GM19328 (cell line): Measurements from ENCODE around the gene TEX264.
"Not testable (repeated sequence)": the region's sequence is repeated elsewhere in the genome, so short reads cannot be mapped to it uniquely, and the experiment has no call there.

Experiments used
- ATAC-seq: cut with Tn5 transposase; IDR thresholded peaks from one replicate; pipeline ENCODE4 v1.9.1; 2021; ENCODE audit warnings: mild to moderate bottlenecking, moderate library complexity; ENCODE audit not compliant: unreplicated experiment

The TEX264 gene, protein sequence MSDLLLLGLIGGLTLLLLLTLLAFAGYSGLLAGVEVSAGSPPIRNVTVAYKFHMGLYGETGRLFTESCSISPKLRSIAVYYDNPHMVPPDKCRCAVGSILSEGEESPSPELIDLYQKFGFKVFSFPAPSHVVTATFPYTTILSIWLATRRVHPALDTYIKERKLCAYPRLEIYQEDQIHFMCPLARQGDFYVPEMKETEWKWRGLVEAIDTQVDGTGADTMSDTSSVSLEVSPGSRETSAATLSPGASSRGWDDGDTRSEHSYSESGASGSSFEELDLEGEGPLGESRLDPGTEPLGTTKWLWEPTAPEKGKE

DNA sequence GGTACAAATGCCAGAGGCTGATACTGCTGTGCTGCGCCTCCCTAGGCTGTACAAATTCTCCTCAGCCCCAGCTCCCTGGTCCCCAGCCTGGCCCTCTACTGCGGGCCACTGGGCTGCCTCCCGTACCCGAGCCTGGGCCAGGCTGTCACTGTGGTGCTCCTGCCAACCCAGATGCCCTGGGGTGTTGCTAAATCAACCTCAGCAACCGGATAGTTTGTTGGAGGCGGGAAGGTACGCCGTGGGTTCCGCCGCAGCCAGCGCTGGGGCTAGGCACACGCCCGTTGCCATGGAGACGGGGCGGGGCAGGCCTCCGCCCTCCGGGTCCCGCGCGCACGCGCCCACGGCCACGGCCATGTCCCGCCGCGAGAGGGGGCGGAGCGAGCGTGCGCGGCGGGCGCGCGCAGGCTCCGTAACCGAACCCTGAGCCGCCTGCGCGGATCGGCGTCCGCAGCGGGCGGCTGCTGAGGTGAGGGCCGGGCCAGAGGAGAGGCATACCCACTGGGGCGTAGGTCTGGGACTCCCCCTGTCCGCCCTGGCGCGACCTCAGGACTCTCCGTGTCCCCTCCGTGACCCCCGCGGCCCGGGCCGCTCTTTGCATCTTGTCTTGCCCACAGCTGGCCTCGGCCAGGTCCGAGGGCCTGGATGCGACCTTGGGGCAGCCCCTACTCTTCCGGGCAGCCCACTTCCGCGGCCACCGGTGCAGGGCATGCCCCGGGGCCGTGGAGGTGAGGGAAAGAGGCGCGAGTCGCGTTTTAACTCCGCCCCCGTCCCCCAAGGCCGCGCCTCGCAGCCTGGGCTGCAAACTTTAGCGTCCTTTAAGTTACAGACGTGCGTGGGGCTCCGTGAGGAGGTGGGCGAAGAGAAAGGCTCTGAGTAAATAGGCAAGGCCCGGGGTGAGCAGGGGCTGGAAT is at the start of gene TEX264:
Gene TEX264 (plus strand): TSS at position 430 of the 911 bp plus-strand sequence. CDS start 3,053 bp downstream, outside the sequence.
- peak; percentile 73 for ATAC-seq

DNA sequence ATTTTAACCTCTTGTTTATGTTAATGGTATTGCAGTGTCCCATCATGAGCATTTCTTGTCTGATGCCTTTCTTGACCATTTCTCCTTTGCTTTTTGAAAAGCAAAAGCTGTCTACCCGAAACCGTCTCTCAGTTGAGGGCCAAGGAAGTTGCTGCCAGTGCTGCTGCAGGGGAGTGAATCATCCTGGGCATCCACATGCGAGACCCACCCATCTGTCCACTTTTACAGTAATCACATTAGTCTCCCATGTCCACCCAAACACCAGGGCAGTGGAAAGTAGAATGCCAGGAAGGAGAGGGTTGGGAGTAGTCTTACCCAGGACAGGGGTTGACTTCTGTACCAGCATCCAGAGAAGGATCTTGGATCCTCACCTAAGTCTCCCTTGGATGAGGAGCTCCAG is 48.6 kb upstream of the TEX264 start:
- no peak for ATAC-seq

DNA sequence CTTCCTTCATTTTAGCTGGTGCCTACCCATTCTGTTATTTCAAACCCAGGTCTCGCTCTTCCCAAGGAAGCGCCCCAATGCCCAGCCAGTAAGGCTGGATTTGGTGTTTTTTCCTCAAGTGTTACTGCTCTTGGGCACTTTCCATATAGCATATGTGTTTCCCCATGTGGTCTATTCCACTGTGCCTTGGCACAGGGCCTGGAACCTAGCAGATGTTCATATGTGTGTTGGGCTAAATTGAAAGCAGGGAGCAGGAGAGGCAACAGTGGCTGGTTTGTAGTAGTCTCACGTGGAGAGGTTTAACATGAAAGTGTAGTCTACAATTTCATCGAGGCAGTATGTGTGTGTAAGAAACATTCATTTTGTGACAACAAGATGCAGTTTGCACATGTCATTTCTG is 48.2 kb upstream of the TEX264 start:
- ATAC-seq, result no peak

DNA sequence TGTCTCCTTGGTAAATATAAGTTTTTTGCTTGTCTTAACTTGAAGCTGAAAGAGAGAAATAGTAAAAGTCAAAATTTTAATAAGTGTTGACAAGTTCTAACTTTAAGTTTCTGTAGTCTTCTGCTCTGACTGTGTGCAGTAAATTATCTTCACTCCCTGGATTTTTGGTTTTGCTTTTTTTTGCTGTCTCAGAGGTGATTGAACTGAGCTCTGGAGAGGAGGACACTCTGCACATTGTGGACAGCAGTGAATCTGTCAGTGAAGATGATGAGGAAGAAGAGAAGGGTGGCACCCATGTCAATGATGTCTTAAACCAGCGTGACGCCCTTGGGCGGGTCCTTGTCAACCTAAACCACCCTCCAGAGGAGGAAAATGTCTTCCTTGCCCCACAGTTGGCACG is 40.5 kb upstream of the TEX264 start:
- no peak for ATAC-seq

DNA sequence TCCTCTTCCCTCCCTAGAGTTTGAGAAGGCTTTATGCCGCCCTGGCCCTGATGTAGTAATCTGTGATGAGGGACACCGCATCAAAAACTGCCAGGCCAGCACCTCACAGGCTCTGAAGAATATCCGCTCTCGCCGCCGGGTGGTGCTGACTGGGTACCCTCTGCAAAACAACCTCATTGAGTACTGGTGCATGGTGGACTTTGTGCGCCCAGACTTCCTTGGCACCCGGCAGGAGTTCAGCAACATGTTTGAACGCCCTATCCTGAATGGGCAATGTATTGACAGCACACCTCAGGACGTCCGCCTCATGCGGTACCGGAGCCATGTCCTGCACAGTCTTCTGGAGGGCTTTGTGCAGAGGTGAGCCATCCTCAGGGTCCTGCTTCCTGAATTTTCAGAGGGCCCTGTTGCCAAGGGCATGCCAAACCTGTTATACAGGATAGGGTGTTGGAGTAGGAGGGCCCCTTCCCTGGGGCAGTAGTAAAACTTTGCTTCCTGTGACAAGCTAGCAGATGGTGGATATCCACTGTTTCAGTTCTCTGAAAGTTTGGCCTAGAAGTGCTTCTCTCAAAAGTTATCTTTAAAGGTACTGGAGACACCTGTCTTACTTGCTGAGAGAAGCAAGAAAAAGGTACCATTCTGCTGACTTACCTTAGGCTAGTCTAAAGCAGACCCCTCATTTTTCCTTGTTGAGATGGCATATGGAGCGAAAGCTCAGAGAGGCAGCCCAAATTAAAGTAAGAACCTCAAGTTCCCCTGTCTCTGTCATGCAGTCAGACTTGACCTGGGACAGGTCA is 33.7 kb upstream of the TEX264 start:
- no peak for ATAC-seq

DNA sequence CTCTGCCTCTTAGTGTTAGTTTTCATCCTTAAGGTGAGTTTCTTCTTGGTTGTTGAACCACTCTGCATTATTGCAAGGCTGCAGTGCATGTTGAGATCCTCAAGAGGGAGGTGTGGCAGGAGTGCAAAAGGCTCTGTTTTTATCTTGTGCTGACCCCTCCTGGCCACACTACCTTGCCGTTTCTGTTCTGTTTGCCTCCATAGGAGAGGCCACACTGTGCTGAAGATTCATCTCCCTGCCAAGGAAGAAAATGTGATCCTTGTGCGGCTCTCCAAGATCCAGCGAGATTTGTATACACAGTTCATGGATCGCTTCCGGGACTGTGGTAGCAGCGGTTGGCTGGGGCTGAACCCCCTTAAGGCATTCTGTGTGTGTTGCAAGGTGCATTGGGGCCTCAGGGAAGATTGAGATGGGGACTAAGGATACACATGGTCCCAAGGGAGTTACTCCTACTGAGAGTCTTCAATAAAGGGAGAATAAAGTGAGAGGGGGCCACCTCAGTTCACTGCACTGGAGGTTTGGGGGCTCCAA is 33.0 kb upstream of the TEX264 start:
- ATAC-seq, result peak; percentile 60

DNA sequence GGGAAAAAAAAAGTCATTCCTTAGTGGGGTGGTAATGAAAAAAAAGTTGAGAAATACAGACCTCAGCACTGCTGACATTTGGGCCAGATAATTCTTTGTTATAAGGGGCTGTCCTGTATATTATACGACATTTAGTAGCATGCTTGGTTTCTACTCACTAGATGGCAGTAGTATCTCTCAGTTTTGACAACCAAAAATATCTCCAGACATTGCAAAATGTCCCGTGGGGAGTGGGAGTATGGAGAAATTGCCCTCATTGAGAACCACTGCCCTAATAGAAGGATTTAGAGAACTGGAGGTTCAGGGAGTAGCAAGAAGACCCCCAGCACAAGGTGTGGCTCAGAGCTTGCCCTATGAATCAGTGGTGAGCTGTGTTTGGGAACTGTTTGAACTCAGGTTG is 28.6 kb upstream of the TEX264 start:
- no peak for ATAC-seq

DNA sequence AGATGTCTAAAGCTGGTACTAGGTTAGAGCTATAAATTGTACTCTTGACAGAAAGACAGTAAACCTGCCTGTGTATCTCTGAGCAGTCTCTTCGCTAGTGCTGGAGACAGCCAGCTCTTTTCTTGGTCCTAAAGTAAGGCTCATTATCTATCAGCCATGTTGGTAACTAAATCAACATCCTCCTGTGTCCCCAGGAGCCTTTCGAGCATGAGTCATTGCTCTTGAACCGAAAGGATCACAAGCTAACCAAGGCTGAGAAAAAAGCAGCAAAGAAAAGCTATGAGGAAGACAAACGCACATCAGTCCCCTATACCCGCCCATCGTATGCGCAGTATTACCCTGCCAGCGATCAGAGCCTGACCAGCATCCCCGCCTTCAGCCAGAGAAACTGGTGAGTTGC is 25.0 kb upstream of the TEX264 start:
- no peak for ATAC-seq

DNA sequence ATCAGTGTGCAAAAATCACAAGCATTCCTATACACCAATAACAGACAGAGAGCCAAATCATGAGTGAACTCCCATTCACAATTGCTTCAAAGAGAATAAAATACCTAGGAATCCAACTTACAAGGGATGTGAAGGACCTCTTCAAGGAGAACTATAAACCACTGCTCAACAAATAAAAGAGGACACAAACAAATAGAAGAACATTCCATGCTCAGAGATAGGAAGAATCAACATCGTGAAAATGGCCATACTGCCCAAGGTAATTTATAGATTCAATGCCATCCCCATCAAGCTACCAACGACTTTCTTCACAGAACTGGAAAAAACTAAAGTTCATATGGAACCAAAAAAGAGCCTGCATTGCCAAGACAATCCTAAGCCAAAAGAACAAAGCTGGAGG is 18.9 kb upstream of the TEX264 start:
- ATAC-seq, result not testable (repeated sequence)

DNA sequence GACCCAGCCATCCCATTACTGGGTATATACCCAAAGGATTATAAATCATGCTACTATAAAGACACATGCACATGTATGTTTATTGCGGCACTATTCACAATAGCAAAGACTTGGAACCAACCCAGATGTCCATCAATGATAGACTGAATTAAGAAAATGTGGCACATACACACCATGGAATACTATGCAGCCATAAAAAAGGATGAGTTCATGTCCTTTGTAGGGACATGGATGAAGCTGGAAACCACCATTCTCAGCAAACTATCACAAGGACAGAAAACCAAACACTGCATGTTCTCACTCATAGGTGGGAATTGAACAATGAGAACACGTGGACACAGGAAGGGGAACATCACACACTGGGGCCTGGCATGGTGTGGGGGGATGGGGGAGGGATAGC is 17.6 kb upstream of the TEX264 start:
- not testable (repeated sequence) for ATAC-seq

DNA sequence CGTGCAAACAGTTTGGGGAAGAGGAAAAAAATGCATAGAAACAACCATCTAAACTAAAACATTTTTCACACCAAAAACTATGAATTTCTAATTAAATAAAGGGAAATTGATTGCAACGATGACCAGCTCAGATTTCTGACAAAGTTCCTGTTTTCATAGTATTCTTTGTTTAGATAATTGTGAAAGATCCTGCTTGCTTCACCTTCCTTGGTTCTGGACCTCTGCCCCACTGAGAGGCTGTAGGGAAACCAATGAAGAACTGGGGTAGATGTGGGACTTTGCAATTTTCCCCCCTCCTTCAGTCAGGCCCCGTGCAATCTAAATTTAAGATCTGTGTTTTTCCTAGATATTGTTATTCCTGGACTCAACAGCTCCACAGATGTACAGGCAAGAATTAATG is 13.8 kb upstream of the TEX264 start:
- no peak for ATAC-seq

DNA sequence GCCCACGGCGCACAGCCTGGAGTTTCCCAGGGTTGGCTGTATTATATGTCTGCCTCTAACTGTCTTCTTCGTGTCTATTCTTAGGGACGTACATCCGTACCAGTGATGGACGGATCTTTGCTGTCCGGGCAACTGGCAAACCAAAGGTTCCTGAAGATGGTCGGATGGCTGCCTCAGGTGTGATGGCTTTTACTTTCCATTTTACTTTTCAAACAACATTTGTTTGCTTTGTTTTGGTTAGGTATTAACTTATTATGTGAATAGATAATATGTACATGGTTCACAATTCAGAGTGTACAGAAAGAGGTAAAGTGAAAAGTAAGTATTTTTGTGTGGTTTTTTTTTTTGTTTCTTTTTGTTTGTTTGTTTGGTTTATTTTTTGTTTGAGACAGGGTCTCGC is 11.1 kb upstream of the TEX264 start:
- ATAC-seq, result no peak

DNA sequence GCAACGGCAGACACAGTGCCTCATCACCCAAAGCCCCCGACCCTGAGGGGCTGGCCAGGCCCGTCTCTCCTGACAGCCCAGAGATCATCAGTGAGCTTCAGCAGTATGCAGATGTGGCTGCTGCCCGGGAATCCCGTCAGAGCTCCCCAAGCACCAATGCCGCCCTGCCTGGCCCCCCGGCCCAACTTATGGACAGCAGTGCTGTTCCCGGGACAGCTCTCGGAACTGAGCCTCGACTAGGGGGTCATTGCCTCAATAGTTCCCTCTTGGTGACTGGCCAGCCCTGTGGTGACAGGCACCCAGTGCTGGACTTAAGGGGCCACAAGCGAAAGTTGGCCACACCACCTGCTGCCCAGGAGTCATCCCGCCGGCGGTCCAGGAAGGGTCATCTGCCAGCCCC is 8.6 kb upstream of the TEX264 start:
- no peak for ATAC-seq

DNA sequence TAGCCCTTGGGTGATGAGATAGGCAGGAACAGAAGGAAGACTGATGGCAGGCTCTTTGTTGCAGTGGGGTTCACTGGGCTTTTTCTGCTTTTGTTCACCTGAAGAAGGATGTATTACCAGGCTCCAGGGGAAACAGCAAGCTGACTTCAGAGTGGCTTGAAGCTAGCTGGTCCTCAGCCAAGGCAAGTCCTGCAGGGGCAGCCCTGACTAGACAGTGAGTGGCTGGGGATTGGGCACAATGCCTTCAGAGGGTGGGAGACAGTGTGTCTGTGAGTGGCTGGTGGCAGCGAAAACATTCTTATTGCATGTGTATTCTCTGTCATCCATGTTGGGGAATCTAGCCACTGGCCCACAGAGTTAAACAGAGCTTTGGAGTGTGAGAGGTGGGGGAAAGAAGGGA is 2.3 kb upstream of the TEX264 start:
- ATAC-seq, result no peak

DNA sequence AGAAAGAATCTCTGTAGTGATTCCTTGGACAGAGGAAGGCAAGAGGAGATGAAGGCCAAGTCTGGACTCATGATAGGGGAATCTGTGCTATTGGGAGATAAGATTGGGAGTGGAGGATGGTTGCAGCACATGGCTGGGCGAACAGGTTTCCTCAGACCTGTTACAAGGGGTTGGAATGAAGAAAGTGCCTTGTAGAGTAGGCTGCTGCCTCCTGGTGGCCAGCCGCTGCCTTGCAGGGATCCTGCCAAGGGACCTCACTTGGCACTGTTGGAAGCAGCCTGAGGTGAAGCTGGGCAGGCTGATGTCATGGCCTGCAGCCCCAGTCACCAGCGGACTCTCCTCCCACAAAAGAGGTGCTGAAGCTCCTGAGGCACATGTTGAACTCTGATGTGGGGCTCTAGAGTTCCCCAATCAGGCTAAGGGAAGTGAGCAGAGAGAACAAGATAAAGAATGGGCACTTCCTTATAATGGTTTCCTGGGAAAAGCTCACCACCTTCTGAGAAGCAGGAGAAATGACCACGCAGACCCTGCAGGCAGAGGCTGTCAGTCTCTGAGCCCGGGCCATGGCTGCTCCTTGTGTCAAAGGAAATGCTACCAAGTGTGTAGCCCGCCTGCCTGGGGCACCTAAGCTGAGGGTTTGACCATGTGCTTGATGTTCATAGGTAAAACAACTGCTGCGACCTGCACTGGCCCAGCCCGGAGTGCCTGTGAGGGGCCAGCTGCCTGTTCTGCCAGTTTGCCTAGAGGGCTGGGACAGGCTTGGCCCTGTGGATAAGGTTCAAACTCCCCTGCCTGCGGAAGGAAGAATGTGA is 1.6 kb upstream of the TEX264 start:
- no peak for ATAC-seq

DNA sequence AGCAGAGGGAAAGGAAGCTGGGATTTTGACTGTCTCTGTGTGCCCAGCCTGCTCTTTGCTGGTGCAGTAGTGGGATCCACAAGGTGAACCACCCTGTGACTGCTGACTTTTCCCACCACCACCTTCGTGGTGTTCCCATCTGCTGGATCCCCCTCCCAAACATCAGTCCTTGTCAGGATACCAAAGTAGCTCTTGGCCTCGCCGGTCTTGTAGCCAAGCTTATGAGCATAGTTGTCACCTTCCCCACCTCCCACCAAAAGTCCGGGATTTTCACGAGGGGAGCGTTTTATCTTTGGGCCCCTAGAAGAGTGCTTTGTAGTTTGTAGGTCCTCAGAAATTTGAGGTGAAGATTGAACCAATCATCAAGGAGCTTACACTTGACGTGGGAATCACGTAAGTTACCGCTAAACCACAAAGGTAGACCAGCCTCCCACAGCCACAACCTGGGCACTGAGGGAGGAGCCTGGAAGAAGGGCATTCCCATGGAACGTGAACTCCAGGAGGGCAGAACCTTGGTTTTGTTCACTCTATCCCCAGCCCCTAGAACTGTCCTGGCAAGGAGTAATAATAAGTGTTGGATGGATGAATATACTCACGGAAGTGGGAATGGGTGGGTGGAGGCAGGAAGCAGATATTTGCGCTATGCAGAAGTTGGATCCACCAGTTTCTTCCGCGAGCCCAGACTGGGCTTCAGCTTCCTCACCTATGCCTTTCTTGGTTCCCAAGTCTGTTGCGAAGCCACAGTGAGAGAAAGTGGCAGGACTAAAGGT is 814 bp upstream of the TEX264 start:
- ATAC-seq, result no peak

DNA sequence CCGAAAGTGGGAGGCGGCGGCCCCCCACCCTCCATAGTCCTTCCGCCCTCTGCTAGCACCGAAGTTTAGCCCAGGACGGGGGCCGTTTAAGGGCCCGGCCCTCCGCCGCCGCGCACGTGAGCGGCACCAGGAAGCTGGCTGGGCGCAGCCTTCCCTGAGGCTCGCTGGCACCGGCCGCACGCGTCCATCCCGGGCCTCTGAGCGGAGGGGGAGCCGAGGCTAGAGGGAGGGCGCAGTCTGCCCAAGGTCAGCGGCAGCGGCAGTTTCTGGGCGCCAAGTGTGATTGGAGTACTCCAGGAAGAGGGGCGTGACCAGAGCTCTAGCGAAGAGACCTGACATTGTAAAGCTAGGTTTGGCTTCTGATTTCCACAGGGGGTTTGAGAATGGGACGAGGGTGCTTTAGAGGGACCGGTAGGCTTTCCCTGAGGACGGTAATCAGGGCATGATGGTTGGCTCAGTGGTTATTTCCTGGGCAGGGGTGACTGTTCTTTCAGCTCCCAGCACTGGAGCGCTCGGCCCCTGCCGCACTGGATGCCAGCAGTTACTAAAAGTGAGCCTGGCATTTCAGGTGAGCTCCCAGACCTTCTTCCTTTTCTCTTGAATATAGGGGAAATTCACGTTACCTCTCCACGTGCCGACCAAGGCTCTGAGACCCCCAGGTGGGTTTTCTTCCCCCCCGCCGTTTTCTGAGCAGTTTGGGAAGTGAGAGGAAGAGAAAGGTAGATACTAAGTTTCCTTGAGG is 853 bp downstream of the TEX264 start:
- ATAC-seq, result peak; percentile 29

DNA sequence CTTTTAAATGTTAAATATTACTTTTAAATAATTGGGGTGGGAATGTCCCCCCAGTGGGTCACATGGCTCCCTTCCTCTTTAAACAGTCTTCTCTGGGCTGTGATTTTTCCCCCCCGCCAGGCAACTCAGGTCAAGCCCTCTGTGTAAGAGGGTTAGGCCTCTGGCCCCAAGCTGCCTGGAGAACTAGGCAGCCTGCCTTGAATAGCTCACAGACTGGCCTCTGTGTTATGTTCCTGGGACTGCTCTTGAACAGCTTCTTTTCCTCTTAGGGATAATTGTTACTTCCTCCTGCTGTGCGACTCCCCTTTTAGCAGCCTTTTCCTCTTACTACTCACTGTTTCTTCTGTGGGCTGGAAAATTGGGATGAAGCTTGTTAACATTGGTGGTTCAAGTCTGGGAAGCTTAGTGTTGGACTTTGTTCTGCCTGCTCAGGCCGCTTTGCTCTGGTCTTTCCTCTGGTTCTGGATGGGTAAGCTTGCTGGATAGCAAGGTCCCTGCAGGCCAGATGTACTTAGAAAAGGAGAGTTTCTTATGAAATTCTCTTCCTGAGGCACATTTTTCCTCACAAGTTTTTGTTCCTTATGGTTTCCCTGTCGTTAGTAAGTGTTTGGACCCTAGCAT is 2.2 kb downstream of the TEX264 start:
- ATAC-seq, result no peak
